GM21717 (cell line): ENCODE measurements around the gene DCDC2B.
"Not testable (repeated sequence)": the region's sequence is repeated elsewhere in the genome, so short reads cannot be mapped to it uniquely, and the experiment has no call there.

ENCODE experiments used
- ATAC-seq: cut with Tn5 transposase; IDR thresholded peaks from one replicate; pipeline ENCODE4 v1.9.1; 2021; ENCODE audit warnings: mild to moderate bottlenecking, moderate library complexity; ENCODE audit not compliant: unreplicated experiment

The DCDC2B gene

DNA sequence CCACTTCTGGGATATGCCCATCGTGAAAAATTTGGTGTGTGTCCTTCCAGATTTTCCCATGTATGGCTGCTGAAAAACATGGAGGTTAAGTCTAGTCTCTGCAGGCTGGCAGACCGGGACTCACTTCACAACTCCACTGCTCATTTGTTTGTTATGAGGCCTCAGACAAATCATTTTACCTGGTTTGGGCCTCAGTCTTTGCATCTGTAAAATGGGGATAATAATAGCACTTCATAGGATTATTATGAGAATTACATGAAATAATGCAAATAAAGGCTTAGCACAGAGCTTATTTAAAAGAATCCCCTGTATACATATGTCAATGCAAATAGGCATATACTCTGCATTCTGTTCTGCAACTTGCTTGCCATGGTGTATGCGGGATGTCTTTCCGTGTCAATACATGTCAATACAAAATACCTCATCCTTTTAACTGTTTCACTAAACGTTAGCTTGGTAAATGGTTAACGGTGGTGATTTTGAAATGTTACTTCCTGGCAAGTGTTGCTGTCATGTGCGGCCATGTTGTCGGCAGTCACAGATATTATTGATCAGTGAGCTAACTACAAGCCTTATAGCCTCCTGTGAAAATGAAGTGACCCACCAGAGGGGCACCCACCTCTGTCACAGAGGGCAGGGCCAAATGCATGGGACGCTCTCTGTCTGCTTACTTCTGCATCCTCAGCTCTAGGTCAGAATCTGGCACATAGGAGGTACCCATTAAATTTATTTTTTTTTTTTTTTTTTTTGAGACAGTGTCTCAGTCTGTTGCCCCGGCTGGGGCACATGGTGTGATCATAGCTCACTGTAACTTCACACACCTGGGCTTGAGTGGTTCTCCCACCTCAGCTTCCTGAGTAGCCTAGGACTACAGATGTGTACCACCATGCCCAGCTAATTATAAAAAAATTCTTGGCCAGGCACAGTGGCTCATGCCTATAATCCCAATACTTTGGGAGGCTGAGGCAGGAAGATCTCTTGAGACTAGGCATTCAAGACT is 46.5 kb downstream of the DCDC2B start:
- ATAC-seq = no peak

DNA sequence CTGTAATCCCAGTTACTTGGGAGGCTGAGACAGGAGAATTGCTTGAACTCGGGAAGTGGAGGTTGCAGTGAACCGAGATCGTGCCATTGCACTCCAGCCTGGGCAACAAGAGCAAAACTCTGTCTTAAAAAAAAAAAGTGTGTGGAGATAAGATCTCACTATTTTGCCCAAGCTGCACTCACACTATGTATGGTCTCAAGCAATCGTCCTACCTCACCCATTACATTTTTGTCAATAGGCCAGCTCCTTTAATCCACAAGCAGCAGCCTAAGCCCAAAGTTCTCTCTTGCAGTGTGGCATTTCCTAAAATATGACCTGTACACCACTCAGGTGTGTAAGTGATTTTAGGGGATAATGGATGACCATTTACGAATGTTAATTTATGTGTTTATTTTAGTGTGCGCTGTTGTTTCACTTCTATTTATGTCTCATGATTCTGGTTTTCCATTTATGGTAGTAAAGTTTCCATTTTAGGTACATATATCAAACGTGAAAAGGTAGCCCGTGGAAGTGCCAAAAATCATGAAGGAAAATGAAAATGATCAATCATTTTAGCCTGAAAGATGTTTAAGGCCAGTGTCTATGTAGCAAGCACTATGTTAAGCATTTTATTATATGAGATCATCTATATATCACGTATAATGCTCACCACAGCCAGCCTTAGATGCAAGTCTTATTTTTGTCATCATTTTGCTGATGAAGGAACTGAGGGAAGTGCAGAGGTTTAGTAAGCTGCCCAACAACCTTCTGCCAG is 47.8 kb downstream of the DCDC2B start:
- ATAC-seq = no peak

DNA sequence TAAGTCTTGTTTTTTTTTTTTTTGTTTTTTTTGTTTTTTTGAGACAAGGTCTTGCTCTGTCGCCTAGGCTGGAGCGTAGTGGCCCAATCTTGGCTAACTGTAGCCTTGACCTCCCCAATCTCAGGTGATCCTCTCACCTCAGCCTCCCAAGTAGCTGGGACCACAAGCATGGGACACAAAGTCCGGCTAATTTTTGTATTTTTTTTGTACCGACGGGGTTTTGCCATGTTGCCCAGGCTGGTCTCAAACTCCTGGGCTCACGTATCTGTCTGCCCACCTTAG is 48.3 kb downstream of the DCDC2B start:
- ATAC-seq = no peak

DNA sequence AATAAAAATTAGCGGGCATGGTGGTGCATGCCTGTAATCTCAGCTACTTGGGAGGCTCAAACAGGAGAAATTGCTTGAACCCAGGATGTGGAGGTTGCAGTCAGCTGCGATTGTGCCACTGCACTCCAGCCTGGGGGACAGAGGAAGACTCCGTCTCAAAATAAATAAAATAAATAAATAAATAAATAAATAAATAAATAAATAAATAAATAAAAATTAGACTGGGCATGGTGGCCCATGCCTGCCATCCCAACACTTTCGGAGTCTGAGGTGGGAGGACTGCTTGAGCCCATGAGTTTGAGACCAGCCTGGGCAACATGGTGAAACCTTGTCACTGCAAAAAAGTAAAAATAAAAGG is 54.3 kb downstream of the DCDC2B start:
- not testable (repeated sequence) for ATAC-seq

DNA sequence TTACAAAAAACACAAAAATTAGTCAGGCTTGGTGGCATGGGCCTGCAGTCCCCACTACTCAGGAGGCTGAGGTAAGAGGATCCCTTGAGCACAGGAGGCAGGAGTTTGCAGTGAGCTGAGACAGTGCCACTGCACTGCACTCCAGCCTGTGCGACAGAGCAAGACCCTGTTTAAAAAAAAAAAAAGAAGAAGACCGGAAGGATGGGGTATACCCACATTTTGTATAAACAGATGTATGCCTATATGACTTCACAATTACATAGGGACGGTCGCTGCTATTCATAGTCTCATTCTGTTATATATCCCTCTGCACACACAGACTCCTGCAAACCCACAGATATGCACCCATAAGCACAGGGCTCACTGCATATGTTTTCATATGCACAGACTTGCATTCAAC is 54.9 kb downstream of the DCDC2B start:
- ATAC-seq = no peak
